H1 (cell line): ENCODE measurements around the gene EPRS1. TPM values are rescaled to one million over a fixed set of nuclear protein-coding genes. Genes with fewer than 3 reads are reported as not detected.

Experiments
- CHD2 ChIP-seq: IDR thresholded peaks from 2 replicates; pipeline ENCODE4 v1.6.1; 2012; ENCODE audit warnings: low read length, improper control_type of control experiment
- CTBP2 ChIP-seq: IDR thresholded peaks from 2 replicates; pipeline ENCODE4 v1.7.0; 2011; ENCODE audit warnings: borderline replicate concordance, mild to moderate bottlenecking, moderate library complexity, mixed read lengths, low read length; ENCODE audit not compliant: insufficient read depth, insufficient read length
- EGR1 ChIP-seq: IDR thresholded peaks from 2 replicates; pipeline ENCODE4 v1.6.1; 2011; ENCODE audit warnings: low read depth, low read length, borderline replicate concordance
- EZH2 ChIP-seq: fragments of 200-600 bp; sonication (generic); IDR thresholded peaks from 2 replicates; pipeline ENCODE4 v1.7.1; 2012; ENCODE audit warnings: low read depth, mild to moderate bottlenecking, moderate library complexity, low read length, inconsistent platforms; ENCODE audit not compliant: severe bottlenecking
- MAX ChIP-seq: IDR thresholded peaks from 2 replicates; pipeline ENCODE4 v1.6.1; 2012; ENCODE audit warnings: inconsistent platforms
- SAP30 ChIP-seq: fragments of 300-600 bp; sonication (generic); IDR thresholded peaks from 2 replicates; pipeline ENCODE4 v1.7.1; 2012; ENCODE audit warnings: low read length, moderate library complexity, mild to moderate bottlenecking, inconsistent platforms; ENCODE audit not compliant: insufficient read depth, insufficient replicate concordance
- TAF7 ChIP-seq: optimal IDR thresholded peaks from 2 replicates; pipeline ENCODE3; 2011; ENCODE audit warnings: low read depth, mild to moderate bottlenecking, inconsistent platforms, low read length, moderate library complexity, borderline replicate concordance
- USF2 ChIP-seq: IDR thresholded peaks from 2 replicates; pipeline ENCODE4 v1.6.1; 2011; ENCODE audit warnings: low read length, improper control_type of control experiment
- YY1 ChIP-seq: IDR thresholded peaks from 2 replicates; pipeline ENCODE4 v1.6.1; 2011; ENCODE audit warnings: low read depth, mild to moderate bottlenecking, low read length
- polyA plus RNA-seq, 7 experiments: library from polyadenylated mRNA; depleted of rRNA in 3 of 7; stranded (reverse) in 5 of 7; unstranded in 2 of 7; fragments of >200 nt in 5 of 7; fragments of 200-250 nt in 2 of 7; gene quantifications; 1 replicate in 5 of 7; 2 replicates in 1 of 7; 4 replicates in 1 of 7; pipeline versions ENCODE4 v1.2.1 to v1.2.3, GENCODE V29; 2011 to 2013; ENCODE audit warnings: missing spikeins in 2 of 7, mixed read lengths in 2 of 7
- total RNA-seq: library from RNA; stranded (reverse); fragmentation: NEBNext Ultra II Directional; extraction: Animal tissue kit (Norgen Biotek cat#: 25700); gene quantifications from 2 replicates; pipeline ENCODE4 v1.2.1, GENCODE V29; 2021

Gene EPRS1
- total and polyA plus RNA-seq, 2 of the 8 experiments (the other 6 are each of a cell fraction or from before 2014, with no cell fraction given): 38.4 to 171 TPM

DNA sequence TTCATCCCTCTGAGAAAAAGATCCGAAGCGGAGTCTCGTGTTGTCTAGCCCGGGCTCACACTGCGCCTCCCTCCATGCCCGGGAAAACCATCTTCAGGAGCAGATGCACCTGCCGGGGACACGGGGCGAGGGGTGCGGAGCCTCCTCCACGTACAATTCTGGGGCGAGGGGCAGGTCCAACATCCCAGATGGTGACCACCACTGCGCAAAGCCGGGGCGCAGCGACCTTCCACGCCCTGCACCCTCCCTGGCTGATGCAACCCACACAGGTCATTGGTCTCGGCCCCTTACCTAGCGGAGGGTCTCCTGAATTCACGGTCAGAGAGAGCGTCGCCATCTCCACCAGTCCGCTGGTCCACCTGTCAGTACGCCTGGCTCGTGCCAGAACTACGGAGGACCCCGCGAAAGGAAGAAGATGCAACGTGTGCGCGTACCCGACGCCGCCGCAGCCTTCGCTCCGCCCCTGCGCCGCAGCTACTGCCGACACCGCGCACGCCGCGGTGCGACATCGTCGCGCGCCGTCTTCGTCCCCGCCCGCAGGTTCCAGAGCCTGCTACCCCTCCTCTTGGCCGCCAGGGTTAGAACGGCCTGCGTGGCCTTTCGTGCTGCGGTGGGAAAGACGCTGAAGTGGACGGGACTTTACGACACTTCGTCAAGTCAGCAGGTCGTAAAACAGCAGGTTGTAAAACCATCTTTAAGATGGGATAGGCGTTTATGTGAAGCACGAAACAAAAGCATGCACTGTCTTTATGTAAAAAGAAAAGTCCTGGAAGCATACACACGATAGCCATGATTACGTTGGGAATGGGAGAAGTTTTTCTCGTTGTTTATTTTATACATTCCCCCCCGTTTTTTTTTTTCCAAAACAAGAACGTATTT, at the start of gene EPRS1 (continued):
- peak; percentile 79 for TF ChIP-seq TAF7
- peak; percentile 92 for TF ChIP-seq MAX
- no peak for TF ChIP-seq YY1
- no peak for TF ChIP-seq EGR1
- no peak for TF ChIP-seq EZH2
- peak; percentile 24 for TF ChIP-seq CTBP2
- peak; percentile 97 for TF ChIP-seq SAP30
- no peak for TF ChIP-seq USF2
- no peak for TF ChIP-seq CHD2
